Measurements from ENCODE around the gene CCDC28B.

The CCDC28B gene

DNA sequence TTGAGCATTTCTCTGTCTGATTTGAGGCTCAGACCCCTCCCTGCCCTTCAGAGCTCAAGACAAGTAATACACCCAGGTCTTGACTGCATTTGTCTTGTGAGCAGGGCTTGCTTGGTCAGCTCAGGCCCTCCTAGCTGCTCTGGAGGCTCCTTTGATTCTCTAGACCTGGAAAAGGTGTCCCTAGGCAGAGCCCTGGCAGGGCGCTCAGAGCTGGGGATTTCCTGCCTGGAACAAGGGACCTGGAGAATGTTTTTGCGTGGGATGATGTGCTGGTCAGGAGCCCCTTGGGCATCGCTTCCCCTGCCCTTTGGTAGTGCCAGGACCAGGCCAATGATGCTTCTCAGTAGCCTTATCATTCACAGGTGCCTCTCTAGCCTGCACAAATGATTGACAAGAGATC is 4.9 kb upstream of the CCDC28B start:
- POLR2A ChIA-PET = interaction anchor here (0.8 to 2.3 kb wide), 2 partner anchors 10 to 17 kb away, joined by 3 to 8 read pairs; partner anchors contain the start of genes IQCC and TXLNA
- CTCF ChIA-PET = no interaction called here
- TF ChIP-seq ARNT (IDR thresholded peaks at IDR 0.05) (no peak), HDGF (IDR thresholded peaks at IDR 0.05; ENCODE audit: borderline replicate concordance) (no peak), PKNOX1 (IDR thresholded peaks at IDR 0.05) (no peak), FOXM1 (IDR thresholded peaks at IDR 0.05; ENCODE audit: borderline replicate concordance) (no peak), NFRKB (IDR thresholded peaks at IDR 0.05) (no peak), LEF1 (IDR thresholded peaks at IDR 0.05; ENCODE audit: borderline replicate concordance) (no peak), ZNF384 (IDR thresholded peaks at IDR 0.05) (no peak), FOXK2 (IDR thresholded peaks at IDR 0.05) (no peak), L3MBTL2 (conservative IDR thresholded peaks at IDR 0.05) (no peak), ELF4 (IDR thresholded peaks at IDR 0.05) (no peak), TARDBP (IDR thresholded peaks at IDR 0.05) (no peak), FOXA1 (IDR thresholded peaks at IDR 0.05) (no peak), SP1 (IDR thresholded peaks at IDR 0.05) (no peak), CTBP1 (IDR thresholded peaks at IDR 0.05; ENCODE audit: borderline replicate concordance) (no peak), SUZ12 (IDR thresholded peaks at IDR 0.05) (no peak), BHLHE40 (IDR thresholded peaks at IDR 0.05; ENCODE audit: borderline replicate concordance) (no peak)
- no peak for DNase-seq (ENCODE audit: extremely low spot score)

GRCh38 chr1:32195972-32196823 is 4.2 kb upstream of the CCDC28B start:
- ChIA-PET CTCF (interaction anchor here (0.6 to 1.4 kb wide), 2 partner anchors 19 to 32 kb away, joined by 4 to 6 read pairs; no protein-coding TSS in a partner anchor), POLR2A (interaction anchor here (0.8 to 2.3 kb wide), 3 partner anchors 10 to 17 kb away, joined by 3 to 8 read pairs (median 7); partner anchors contain the start of genes IQCC and TXLNA)
- DNase-seq (ENCODE audit: extremely low spot score) = no peak
- no peak for TF ChIP-seq SUZ12 (IDR thresholded peaks at IDR 0.05)
- no peak for TF ChIP-seq ZNF384 (IDR thresholded peaks at IDR 0.05)
- no peak for TF ChIP-seq FOXA1 (IDR thresholded peaks at IDR 0.05)
- no peak for TF ChIP-seq LEF1 (IDR thresholded peaks at IDR 0.05; ENCODE audit: borderline replicate concordance)
- TF ChIP-seq PKNOX1 (IDR thresholded peaks at IDR 0.05) = no peak
- no peak for TF ChIP-seq BHLHE40 (IDR thresholded peaks at IDR 0.05; ENCODE audit: borderline replicate concordance)
- TF ChIP-seq FOXK2 (IDR thresholded peaks at IDR 0.05) = no peak
- no peak for TF ChIP-seq ELF4 (IDR thresholded peaks at IDR 0.05)
- TF ChIP-seq HDGF (IDR thresholded peaks at IDR 0.05; ENCODE audit: borderline replicate concordance) = no peak
- TF ChIP-seq TARDBP (IDR thresholded peaks at IDR 0.05) = no peak
- TF ChIP-seq L3MBTL2 (conservative IDR thresholded peaks at IDR 0.05) = no peak
- no peak for TF ChIP-seq SP1 (IDR thresholded peaks at IDR 0.05)
- no peak for TF ChIP-seq ARNT (IDR thresholded peaks at IDR 0.05)
- TF ChIP-seq FOXM1 (IDR thresholded peaks at IDR 0.05; ENCODE audit: borderline replicate concordance) = no peak
- TF ChIP-seq NFRKB (IDR thresholded peaks at IDR 0.05) = no peak

DNA sequence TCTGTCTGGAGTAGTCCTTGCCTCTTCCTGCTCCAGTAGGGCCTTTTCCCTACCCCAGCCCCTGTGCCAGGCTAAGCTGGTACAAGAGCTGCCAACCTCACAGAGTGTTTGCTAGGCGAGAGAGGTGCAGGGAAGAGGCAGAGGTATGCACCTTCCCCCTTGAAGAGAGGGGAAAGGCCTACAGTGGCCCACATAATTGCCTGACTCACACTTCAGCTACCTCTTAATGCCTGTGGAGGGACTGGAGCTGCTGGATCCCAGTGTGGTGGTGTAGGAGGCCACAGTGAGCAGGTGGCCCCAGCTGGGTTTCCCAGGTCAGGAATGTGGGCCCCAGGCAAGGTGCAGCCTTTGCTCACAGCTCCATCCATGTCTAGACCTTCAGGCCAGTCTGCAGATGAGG is 3.3 kb upstream of the CCDC28B start:
- TF ChIP-seq LEF1 (IDR thresholded peaks at IDR 0.05; ENCODE audit: borderline replicate concordance) (no peak), TARDBP (IDR thresholded peaks at IDR 0.05) (no peak), SUZ12 (IDR thresholded peaks at IDR 0.05) (no peak), BHLHE40 (IDR thresholded peaks at IDR 0.05; ENCODE audit: borderline replicate concordance) (no peak), PKNOX1 (IDR thresholded peaks at IDR 0.05) (no peak), SP1 (IDR thresholded peaks at IDR 0.05) (no peak), HDGF (IDR thresholded peaks at IDR 0.05; ENCODE audit: borderline replicate concordance) (no peak), NFRKB (IDR thresholded peaks at IDR 0.05) (no peak), FOXA1 (IDR thresholded peaks at IDR 0.05) (no peak), ARNT (IDR thresholded peaks at IDR 0.05) (no peak), ELF4 (IDR thresholded peaks at IDR 0.05) (no peak), ZNF384 (IDR thresholded peaks at IDR 0.05) (no peak), CTBP1 (IDR thresholded peaks at IDR 0.05; ENCODE audit: borderline replicate concordance) (no peak)
- ChIA-PET CTCF (interaction anchor here (0.6 to 1.4 kb wide), 2 partner anchors 18 to 32 kb away, joined by 4 to 6 read pairs; no protein-coding TSS in a partner anchor), POLR2A (interaction anchor here (0.6 to 1.6 kb wide), 3 partner anchors 13 to 124 kb away, joined by 4 to 20 read pairs (median 7); partner anchors contain the start of genes TMEM39B and TXLNA)
- DNase-seq (ENCODE audit: extremely low spot score) = no peak

- CTCF ChIA-PET = interaction anchor here (1.0 to 1.4 kb wide), 2 partner anchors 12 to 17 kb away, joined by 3 to 6 read pairs; no protein-coding TSS in a partner anchor
Observed at GRCh38 chr1:32197837-32198236, 2.6 kb upstream of the CCDC28B start.

More at GRCh38 chr1:32197837-32198236, 2.6 kb upstream of the CCDC28B start:
- POLR2A ChIA-PET = interaction anchor here (0.6 to 1.6 kb wide), 5 partner anchors 12 to 94 kb away, joined by 3 to 20 read pairs (median 3); partner anchors contain the start of genes HDAC1 and TXLNA
- TF ChIP-seq L3MBTL2 (conservative IDR thresholded peaks at IDR 0.05) (no peak), PKNOX1 (IDR thresholded peaks at IDR 0.05) (no peak), LEF1 (IDR thresholded peaks at IDR 0.05; ENCODE audit: borderline replicate concordance) (no peak), SP1 (IDR thresholded peaks at IDR 0.05) (no peak), ZNF384 (IDR thresholded peaks at IDR 0.05) (no peak), TARDBP (IDR thresholded peaks at IDR 0.05) (no peak)
- DNase-seq (ENCODE audit: extremely low spot score) = no peak
